DOHH2 (cell line): ENCODE results near the gene SLC16A4.

Experiments used
- CTCF ChIP-seq: fragments of 200-600 bp; sonication (generic); IDR thresholded peaks from one replicate; pipeline ENCODE4 v1.5.1; 2014; ENCODE audit warnings: antibody characterized with exemption, mild to moderate bottlenecking, low read depth, low read length; ENCODE audit not compliant: poor library complexity, severe bottlenecking
- EZH2phosphoT487 ChIP-seq: fragments of 200-600 bp; sonication (generic); IDR thresholded peaks from 2 replicates; pipeline ENCODE4 v1.6.1; 2017; ENCODE audit warnings: borderline replicate concordance, mild to moderate bottlenecking, antibody characterized with exemption, low read length, moderate library complexity, mixed read lengths

GRCh38 chr1:110385369-110385768 lies 5.5 kb downstream of the SLC16A4 start:
- TF ChIP-seq CTCF (no peak), EZH2phosphoT487 (no peak)
